NCI-H2107 (cell line): ENCODE results near the gene MUCL3.
"Not testable (repeated sequence)": the region's sequence is repeated elsewhere in the genome, so short reads cannot be mapped to it uniquely, and the experiment has no call there.

Source experiments
- DNase-seq: peaks from one replicate; lab custom pipeline; 2025; lab: John Stamatoyannopoulos, UW

MUCL3 gene

GRCh38 chr6:30939473-30939872 is 1.3 kb upstream of the MUCL3 start:
- DNase-seq: no peak

- no peak for DNase-seq
Observed at GRCh38 chr6:30942338-30943060, 1.7 kb downstream of the MUCL3 start.

- DNase-seq: no peak
Observed at GRCh38 chr6:30944051-30944450, 3.3 kb downstream of the MUCL3 start.

GRCh38 chr6:30945281-30945680 is 4.5 kb downstream of the MUCL3 start:
- no peak for DNase-seq

GRCh38 chr6:30947231-30947630 is 6.5 kb downstream of the MUCL3 start:
- DNase-seq: no peak

GRCh38 chr6:30948811-30949210 is 8.0 kb downstream of the MUCL3 start:
- no peak for DNase-seq

- no peak for DNase-seq
Observed at GRCh38 chr6:30951907-30952469, 11.2 kb downstream of the MUCL3 start.

GRCh38 chr6:30954631-30955366 is 14.0 kb downstream of the MUCL3 start:
- DNase-seq: no peak

GRCh38 chr6:30955367-30956042 is 14.7 kb downstream of the MUCL3 start:
- no peak for DNase-seq

GRCh38 chr6:30957716-30958115 is 16.9 kb downstream of the MUCL3 start:
- no peak for DNase-seq

GRCh38 chr6:30960907-30961673 is 20.3 kb downstream of the MUCL3 start:
- no peak for DNase-seq

GRCh38 chr6:30962716-30963115 is 21.9 kb downstream of the MUCL3 start:
- no peak for DNase-seq

- DNase-seq: no peak
Observed at GRCh38 chr6:30963641-30964040, 22.9 kb downstream of the MUCL3 start.

GRCh38 chr6:30964075-30964474 is 23.3 kb downstream of the MUCL3 start:
- DNase-seq: no peak

GRCh38 chr6:30965140-30965601 is 24.4 kb downstream of the MUCL3 start:
- no peak for DNase-seq

- DNase-seq: no peak
Observed at GRCh38 chr6:30966154-30966553, 25.4 kb downstream of the MUCL3 start.

GRCh38 chr6:30969171-30969570 is 28.4 kb downstream of the MUCL3 start:
- not testable (repeated sequence) for DNase-seq

GRCh38 chr6:30970946-30971345 is 30.2 kb downstream of the MUCL3 start:
- DNase-seq: no peak

- DNase-seq: no peak
Observed at GRCh38 chr6:30972816-30973215, 32.0 kb downstream of the MUCL3 start.

GRCh38 chr6:30974490-30975252 is 33.9 kb downstream of the MUCL3 start:
- no peak for DNase-seq

GRCh38 chr6:30979141-30979540 is 38.4 kb downstream of the MUCL3 start:
- DNase-seq: no peak
